Measurements from ENCODE around the gene TMEM60.

- TF ChIP-seq CTCF (IDR thresholded peaks at IDR 0.05; ENCODE audit: low read depth, low read length) = no peak
- TF ChIP-seq POLR2A (IDR thresholded peaks at IDR 0.05; ENCODE audit: extremely low read depth, insufficient read length) = no peak
Observed at GRCh38 chr7:77786741-77787140, 11.5 kb downstream of the TMEM60 start.
